DMS53 treated with DMSO at 0.1 percent for 48 hours (cell line): ENCODE results near the gene RUNX1.

Experiments
- DNase-seq: peaks from one replicate; lab custom pipeline; 2025; ENCODE audit not compliant: unreplicated experiment; lab: John Stamatoyannopoulos, UW

The RUNX1 gene

DNA sequence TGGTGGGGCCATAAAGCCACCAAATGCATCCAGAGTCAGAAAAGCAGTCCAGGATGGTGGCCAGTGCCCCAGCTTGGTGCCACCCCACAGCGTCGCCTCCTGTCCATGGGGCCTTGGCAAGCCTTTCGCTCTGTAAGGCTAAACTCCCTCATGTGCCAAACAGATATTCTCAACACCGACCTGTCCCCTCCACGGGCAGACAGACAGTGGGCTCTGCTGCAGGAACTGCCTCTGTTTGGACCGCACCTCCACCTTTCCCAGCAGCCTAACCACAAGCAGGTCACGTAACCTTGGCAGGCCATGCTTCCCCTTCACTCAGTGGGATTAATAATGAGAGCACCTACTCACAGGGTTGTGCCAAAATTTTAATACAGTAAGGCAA lies 11.7 kb downstream of the RUNX1 start:
- DNase-seq = no peak

DNA sequence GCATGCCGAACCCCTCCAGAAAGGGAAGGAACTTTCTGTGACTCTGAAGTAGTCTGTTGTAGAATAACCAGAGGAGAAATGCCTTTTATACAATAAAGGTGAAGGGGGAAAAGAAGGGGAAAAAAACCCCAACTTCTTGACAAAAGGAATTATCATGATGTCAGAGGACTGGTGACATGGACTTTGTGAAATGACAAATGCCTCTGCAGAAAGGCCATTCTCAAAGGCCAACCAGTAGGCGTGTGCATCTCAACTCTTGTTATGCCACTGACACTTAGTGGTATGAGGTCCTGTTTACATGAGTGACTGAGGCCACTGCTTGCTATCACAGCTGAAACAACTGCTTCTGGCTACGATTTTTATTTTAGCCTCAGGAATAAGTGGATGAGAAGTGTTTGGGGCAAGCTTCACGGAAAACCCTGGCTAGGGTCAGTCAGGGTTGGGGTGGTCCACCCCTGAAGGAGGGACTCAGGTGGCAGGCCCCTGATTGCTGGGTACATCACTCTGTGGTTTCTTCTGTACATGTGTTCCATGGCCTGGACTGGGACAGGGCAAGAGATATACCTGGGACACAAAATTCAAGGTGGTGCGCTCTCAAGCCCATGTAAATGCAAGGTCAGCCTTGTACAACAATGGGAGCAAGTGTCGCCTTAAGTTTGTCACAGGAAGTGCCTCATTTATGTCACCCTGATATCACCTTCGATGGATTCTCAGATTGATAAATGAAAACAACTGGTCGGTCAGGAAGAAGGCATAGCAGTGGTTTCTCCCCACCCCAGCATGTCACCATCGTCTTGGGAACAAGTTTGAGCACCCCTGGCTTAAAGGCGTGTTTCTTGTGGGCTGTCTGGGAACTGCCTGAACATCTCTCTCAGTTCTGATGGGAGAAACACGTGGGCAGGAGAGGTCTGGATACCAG lies 12.4 kb downstream of the RUNX1 start:
- DNase-seq = no peak

DNA sequence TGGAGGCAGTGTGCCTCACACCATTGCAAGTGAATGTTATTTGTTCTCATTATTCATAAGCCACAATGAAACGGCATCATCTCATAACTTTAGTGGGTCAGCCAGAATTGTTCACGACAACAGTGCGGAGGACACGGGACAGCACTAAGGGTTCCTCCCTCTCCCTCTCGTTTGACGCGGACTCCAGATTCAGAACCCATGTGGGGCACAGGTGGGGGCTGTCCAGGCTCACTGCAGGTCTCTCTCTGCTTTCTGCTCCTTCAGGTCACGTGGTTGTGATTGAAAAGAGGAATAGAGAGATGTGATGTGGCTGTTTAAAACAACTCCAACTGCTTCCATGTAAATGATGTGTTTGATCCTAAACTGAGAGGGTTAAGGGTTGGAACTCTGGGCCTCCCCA lies 13.5 kb downstream of the RUNX1 start:
- DNase-seq = no peak

DNA sequence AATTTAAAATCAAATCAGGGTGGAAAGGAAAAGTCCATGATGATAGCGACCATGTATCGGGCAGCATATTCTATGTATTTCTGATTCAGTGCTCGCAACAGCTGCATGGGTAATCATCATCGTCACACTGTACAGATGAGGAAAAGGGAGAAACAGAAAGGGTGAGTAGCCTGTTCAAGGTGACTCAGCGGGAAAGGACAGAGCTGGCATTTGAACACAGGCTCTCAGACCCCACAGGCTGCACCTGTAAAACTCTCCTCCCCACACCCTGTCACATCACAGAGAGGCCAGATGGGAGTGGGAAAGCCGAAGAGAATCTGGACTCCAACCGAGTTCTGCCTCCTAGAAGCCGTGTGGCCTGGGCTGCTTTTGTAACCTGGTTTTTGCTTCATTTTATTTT lies 14.0 kb downstream of the RUNX1 start:
- DNase-seq = no peak

DNA sequence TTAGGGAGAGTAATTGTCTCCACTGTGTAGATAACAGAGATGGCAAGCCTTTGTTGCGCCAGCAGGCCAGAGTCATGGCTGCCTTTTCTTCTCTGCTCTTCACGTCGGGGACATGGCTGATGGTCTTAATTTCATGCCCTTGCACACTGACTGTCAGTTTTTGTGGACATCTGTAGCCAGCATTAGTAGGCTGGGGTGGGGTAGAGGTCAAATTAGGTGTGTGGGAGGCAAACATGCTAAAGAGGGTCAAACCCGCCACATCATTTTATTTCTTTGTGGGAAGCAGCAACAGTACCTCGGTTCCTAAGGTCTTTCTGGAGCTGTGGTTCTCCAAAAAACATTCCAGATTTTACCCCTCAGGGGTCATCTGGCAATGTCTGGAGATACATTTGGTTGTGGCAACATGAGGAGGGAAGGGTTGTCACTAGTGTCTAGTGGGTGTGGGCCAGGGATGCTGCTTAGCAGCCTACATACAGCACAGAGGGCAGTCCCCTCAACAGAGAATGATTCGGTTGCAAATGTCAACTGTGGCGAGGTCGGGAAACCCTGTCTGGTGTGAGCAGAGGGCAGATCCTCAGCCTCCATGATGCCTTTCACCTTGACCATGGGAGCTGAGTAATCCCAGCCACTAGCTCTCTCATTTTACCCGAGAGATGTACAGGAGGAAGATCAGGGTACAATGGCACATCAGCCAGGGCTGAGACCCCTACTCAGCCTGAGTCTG lies 14.7 kb downstream of the RUNX1 start:
- DNase-seq = no peak

DNA sequence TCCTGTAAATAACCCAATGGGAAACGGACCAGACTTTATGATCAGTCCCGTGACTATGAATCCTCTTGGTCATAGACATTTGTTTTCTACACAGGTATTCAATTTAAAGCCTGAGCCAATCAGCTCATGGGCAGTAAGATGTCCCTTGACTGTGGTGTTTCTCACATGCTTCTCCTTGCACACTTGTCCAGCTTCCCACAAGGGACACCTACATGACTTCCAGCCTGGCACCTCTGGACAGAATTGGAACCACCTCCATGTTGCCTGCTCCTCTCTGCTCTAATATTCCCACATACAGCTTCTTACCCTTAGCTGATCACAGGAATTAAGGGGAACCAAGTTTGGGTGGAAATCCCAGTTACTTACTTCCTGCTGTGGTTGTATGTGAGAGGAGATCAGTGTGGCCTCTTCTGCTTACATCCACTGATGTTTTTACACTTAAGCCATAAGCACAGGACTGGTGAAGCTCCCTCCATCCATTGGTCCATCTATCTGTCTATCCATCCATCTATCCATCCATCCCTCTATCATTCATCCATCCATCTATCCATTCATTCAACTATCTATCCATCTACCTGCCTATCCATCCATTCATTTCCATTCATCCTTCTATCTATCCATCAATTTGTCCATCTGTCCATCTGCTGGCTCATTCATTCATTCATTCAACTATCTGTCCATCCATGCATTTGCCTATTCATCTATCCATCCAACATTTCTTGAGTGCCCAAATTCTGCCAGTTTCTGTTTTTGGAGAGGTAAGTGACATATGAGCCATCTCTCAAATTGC lies 16.4 kb downstream of the RUNX1 start:
- no peak for DNase-seq

DNA sequence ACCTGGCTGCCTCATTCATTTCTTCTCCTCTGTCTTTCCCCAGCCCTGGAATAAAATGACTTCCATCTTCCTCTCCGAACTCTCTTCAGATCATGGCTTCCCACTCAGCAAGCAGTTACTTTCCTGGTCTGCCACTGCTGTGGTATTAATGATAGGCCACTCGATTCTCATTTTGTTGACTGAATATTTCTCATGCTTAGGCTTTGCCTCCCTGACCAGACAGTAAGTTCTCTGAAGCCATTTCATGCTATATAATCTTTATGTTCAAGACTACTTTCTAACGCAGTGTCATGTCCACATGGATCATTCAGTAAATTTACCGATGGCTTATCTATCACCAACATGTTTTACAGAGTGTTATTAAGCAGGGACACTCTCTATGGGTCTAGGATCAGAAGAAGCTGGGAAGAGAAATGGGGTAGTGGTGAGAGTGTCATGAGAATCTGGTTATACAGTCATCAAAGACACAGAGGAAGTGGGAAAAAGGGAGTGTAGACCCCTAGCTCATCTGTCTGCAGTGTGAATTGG lies 20.6 kb downstream of the RUNX1 start:
- no peak for DNase-seq

DNA sequence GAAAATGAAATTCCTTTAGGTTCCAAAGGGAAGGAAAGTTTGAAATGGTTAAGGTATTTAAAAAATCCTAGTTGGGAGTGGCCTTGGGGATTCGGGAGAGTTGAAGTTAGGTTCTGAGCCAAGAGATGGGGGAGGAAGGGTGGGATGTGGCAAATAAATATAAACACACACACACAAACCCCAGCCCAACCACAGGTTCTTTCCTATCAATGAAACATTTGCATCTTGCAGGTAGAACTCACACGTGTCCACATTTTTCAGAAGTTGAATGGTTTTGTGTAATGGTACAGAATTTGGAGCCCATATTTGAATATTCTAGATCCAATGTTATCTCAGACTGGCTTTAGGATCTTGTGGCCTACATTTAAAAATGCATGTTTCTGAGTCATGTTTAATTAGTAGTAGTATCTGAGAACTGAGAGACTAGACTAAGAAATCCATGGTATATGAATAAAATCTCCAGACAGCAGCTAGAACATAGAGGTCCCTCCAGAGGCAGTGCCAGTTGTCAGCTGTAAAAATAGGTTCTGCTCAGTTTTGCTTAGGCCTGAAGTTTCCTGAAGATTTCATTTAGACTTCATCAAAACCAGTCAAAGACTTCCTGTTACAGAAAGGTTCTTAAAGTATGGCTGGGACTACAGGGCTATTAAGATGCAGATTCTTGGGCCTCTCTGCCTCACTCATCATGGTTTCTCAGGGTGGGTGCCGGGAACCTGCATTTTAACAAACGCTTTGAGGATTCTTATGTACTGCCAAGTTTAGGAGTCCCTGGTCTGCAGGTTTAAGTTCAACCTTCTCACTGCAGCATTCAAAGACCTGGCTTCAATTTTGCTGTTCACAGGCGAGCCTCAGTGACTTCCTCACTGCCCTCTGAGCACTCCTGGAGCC lies 21.3 kb downstream of the RUNX1 start:
- DNase-seq = no peak

DNA sequence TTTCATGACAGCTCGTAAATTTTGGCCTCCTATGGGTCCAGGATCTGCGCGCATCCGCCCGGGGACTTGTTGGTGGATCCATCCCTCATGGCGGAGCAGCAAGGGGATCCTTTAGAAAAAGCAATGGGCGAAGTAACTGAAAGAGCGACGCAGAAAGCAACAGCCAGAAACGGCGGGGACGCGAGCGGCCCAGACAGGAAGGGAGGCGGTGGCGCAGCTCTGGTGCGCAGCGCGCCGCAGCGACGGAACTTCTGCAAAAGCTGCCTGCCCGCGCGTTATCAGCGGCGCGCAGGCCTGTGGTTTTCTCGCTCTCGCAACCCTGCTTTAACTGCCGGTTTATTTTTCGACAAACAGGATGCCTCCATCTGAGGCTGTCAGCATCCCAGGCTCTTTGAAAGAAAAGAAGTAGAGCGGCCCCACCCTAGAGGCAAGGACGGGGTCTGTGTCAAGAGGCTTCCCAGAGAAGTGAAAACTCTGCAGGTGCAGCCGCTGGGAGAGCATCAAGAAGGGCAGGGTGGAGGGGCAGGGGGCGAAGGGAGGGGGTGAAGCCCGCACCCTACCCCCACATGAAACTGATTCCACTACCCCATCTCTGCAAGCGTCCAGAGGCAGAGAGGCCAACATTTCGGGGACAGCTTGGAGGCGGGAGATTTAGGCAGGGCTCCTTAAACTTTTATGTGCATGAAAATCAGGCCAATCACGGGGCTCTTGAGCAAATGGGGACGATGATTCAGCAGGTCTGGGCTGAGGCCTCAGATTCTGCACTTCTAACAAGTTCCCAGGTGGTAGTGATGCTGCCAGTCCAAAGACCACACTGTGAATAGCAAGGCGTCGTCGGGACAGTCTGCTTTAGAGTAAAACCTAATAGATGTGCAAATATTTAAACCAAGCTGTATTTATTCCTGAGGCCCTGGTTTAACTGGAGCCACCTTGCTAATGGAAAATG lies 22.2 kb downstream of the RUNX1 start:
- no peak for DNase-seq

DNA sequence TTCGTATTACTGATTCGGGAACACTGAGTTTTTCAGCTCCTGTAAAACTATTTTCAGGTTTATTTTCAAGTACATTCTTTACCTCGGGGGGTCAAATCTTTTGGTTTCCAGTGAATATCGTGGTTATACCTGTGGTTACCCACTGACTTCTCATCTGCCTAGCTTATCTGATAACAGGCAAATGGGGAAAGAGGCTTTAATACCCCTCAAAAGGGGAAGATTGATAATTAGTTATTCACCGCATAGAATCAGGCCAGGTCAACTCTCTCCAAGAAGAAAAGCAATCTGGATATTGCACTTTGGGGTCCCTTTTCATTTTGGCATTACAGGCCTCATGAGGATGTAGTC lies 23.0 kb downstream of the RUNX1 start:
- no peak for DNase-seq

DNA sequence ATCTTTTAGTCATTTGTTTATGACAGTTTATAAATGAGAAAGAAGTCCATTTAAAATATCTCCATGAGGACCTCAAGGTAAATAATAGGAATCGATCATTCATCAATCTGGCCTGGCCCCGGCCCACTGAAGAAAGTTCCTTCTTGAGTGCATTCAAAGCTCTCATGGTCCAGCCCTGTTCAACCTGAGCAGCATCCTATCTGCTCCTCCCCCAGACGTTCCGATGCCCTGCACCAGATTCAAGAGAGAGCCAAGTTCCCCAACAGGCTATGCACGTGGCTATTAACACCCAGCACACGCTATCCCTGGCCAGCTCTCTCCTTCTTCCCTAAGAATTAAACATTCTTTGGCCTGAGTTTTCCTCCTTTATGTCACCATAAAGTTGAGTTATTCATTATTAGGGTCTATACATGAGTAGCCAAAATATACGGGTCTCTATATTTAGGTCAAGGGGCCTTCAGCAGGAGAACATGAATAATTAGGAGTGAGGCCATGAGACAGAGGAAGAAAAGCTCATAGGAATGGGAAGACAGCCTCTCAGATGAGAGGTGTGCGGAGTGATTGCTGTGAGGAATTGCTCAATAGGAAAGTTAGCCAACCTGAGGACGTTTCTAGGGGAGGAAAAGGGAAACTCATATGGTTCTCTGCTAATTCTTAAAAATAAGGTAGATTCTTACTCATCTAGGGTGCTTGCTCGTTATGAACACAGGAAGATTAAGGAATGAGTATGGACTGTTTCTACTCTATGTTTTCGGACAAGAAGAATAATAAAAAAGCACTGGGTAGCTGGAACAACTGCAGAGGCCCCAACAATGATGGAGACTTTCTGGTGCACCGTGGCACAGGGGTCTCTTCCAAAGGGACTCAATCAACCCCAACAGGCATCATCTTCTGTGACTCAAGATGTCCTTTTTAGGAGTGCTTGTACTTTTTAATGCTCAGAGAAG lies 23.6 kb downstream of the RUNX1 start:
- no peak for DNase-seq

DNA sequence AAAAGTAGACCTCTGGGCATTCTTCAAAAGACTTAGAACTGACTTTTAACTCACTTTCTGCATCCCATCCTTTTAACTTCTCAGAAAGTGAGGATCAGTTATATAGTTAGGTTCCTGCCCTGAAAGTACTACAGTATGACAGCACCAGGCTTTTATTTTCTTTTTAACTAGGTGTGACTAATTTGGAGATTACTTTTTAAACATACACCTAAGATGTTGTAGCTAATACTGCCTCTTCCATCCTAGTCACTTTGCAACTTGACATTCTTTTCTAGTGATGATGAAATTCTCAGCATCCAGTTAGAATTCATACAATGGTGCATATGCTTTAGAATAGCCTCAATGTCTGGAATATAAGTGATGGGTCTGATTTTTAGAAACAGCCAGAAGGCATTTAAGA lies 24.6 kb downstream of the RUNX1 start:
- DNase-seq = no peak

DNA sequence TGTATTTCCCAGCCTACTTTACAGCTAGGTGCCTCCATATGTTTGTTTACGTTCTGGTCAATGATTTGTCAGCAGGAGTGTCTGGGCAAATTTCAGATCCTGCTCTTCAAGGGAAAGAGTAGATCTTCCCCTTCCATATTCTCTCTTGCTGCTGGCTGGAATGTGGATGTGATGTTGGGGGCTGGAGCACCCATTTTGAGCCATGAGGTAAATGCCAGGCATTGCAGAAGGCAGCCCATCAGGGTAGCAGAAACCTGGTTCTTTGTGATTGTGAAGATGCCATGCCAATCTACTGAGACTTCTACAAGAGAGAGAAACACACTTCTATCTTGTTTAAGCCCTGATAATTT lies 25.1 kb downstream of the RUNX1 start:
- DNase-seq = no peak

DNA sequence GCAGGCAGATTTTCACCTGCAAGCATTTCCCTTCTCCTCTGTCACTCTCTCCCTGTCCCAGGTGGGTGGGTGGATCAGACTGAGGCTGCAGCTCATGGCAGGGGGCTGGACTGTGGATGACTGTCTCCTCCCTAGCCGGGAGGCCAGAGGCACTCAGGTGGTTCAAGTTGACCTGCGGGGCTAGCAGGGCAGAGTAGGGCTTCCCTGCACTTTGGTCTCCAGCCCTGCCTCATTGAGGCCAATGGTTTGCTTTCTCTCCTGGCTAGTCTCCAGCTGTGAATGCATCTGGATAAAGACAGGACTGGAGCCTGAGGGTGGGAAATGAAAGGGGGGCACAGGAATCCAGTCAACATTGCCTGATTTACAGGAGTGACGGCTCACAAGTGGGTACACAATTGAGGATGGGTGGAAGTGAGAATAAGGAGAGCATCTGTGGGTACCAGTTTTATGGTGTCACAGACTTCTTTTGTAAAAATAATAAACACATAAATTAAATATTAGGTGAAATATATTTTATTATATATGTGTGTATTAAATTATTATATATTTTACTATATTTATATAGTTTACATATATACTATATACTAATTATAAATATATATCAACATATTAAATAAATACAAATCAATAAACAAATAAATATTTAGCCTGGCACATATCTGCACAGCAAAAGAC lies 25.6 kb downstream of the RUNX1 start:
- DNase-seq = no peak

DNA sequence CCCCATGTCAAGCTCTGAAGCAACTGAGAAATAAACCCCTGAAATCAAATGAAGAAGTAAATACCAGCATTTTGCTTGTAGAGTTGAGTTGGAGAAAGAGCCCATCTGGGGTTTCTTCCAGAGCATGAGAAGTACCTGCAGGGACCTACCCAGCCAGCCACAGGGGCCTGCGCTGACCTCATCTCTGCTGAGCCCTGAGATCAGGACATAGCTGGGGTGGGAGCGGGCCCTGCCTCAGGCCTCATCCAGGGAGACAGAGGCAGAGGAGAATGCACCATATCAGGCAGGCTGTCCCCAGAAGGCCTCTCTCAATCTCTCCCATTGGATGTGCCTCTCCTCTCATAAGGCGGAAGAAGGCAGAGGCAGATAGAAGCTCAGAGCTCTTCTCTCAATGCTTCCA lies 27.6 kb downstream of the RUNX1 start:
- DNase-seq = no peak

DNA sequence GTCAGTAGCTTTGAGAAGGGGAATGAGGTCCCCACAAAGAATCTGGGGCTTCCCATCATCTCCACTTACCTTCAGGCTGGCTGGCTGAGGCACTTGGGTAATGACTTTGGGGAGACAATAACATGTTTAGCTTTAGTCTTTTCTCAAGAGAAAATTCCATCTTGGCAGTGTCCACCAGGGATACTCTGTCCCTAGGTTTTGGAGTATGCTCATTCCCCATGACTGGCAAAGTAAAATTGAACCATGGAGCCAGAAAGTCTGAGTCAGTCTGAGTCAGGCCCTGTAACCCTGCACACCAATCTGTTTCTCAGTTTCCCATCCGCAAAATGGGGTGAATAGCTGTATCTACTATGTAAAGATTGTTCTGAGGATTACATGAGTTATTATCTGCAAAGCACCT lies 28.2 kb downstream of the RUNX1 start:
- no peak for DNase-seq

DNA sequence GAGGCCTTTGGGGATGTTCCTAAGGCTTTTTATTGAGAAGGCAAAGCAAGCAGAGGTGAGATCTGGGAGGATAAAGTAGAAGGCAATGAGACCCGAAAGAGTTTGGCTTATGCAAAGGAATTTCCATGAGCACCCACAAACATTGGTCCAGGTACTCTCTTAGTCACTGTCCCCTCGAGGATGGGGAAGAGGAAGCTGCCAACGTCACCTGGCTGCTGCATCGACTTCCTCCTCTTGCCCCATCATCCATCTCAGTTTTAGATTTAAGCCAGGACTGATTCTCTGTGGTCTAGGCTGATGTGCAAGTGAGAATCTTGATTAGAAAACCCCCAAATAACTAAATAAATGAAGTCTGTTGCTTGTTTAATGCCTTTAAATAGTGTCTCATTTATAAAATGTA lies 28.7 kb downstream of the RUNX1 start:
- no peak for DNase-seq

DNA sequence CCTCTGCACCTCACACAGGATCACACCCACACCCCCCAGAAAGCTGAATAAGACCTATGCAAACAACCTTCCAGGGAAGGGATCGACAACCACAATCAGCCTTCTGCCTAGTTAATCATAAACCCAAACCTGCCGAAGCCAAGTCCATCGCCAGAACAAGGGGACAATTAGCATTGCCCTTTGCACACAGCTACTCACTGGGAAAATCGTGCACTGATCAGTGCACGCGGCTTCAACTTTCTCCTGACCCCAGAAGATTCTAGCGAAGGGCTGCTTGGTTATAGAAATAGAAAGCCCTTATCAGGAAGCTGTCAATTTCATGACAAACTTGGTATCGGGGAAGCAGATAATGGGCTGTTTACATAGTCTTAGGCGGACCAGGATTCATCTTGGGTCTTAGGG lies 29.5 kb downstream of the RUNX1 start:
- peak; percentile 83 for DNase-seq
